SK-N-SH (cell line): Measurements from ENCODE around the gene INS. TPM values are rescaled to one million over a fixed set of nuclear protein-coding genes. Genes with fewer than 3 reads are reported as not detected.

Experiments used
- CTCF ChIA-PET: fragments of 300-600, 350-600 bp; formaldehyde crosslinking; extraction: SDS; loops from one replicate; lab custom pipeline; 2021; lab: Yijun Ruan, JAX
- POLR2A ChIA-PET: fragments of 350-600 bp; sonication (Branson Sonifier 250); formaldehyde crosslinking; extraction: SDS; loops from one replicate; lab custom pipeline; 2020; ENCODE audit warnings: antibody characterized with exemption, inconsistent platforms; lab: Yijun Ruan, JAX
- DNase-seq: peaks from one replicate; pipeline ENCODE4 v3.0.0; 2012
- H2AFZ ChIP-seq: fragments of 200-600 bp; sonication (generic); 2 replicates; pipeline ENCODE4 v1.8.1; 2016; ENCODE audit warnings: antibody characterized with exemption, mild to moderate bottlenecking, low read depth
- H3F3A ChIP-seq: fragments of 200-600 bp; sonication (generic); replicated peaks from 2 replicates; pipeline ENCODE3; 2016; ENCODE audit warnings: antibody characterized with exemption, mild to moderate bottlenecking; ENCODE audit not compliant: insufficient read depth
- H3K27ac ChIP-seq, 2 experiments: fragments of 200-500 bp in 1 of 2; fragments of 200-600 bp in 1 of 2; sonication (Bioruptor generic) in 1 of 2; sonication (generic), shearing (Covaris generic) in 1 of 2; 2 replicates each; pipeline versions ENCODE4 v1.5.1 to v1.6.1; 2014 to 2016; ENCODE audit warnings: low read depth in 2 of 2, inconsistent platforms in 1 of 2, low read length in 1 of 2, mild to moderate bottlenecking in 1 of 2, mixed read lengths in 1 of 2
- H3K27me3 ChIP-seq: fragments of 200-600 bp; sonication (generic), shearing (Covaris generic); 2 replicates; pipeline ENCODE4 v1.6.1; 2016; ENCODE audit warnings: mixed run types; ENCODE audit not compliant: insufficient read depth
- H3K36me3 ChIP-seq, 2 experiments: fragments of 200-500 bp in 1 of 2; fragments of 200-600 bp in 1 of 2; sonication (Bioruptor generic) in 1 of 2; sonication (generic) in 1 of 2; replicated peaks in 1 of 2; 2 replicates each; pipeline versions ENCODE3 to v1.5.1; 2014 to 2016; ENCODE audit warnings: low read length in 1 of 2, mild to moderate bottlenecking in 1 of 2; ENCODE audit not compliant: insufficient read depth in 2 of 2, control insufficient read depth in 1 of 2
- H3K4me1 ChIP-seq, 2 experiments: fragments of 200-500 bp in 1 of 2; fragments of 200-600 bp in 1 of 2; sonication (Bioruptor generic) in 1 of 2; sonication (generic), shearing (Covaris generic) in 1 of 2; 2 replicates each; pipeline versions ENCODE4 v1.5.1 to v1.6.1; 2014 to 2016; ENCODE audit warnings: low read depth in 1 of 2, low read length in 1 of 2, mixed run types in 1 of 2; ENCODE audit not compliant: insufficient read depth in 2 of 2, control insufficient read depth in 1 of 2
- H3K4me2 ChIP-seq: fragments of 200-600 bp; sonication (generic), shearing (Covaris generic); 2 replicates; pipeline ENCODE4 v1.6.1; 2017; ENCODE audit warnings: mixed run types
- H3K4me3 ChIP-seq, 2 experiments: fragments of 200-500 bp in 1 of 2; fragments of 200-600 bp in 1 of 2; sonication (Bioruptor generic) in 1 of 2; sonication (generic), shearing (Covaris generic) in 1 of 2; 2 replicates each; pipeline versions ENCODE4 v1.5.1 to v1.8.1; 2014 to 2016; ENCODE audit warnings: low read depth in 2 of 2, inconsistent platforms in 1 of 2, low read length in 1 of 2, mild to moderate bottlenecking in 1 of 2, mixed read lengths in 1 of 2, moderate library complexity in 1 of 2
- H3K79me2 ChIP-seq: fragments of 200-600 bp; sonication (generic); 2 replicates; pipeline ENCODE4 v1.8.1; 2017; ENCODE audit warnings: mild to moderate bottlenecking; ENCODE audit not compliant: insufficient read depth
- H3K9ac ChIP-seq: fragments of 200-600 bp; sonication (generic); 2 replicates; pipeline ENCODE4 v1.6.1; 2017; ENCODE audit warnings: mixed run types
- H3K9me2 ChIP-seq: fragments of 200-600 bp; sonication (generic); 2 replicates; pipeline ENCODE4 v1.6.1; 2017; ENCODE audit warnings: mixed run types
- H3K9me3 ChIP-seq: fragments of 200-600 bp; sonication (generic); 2 replicates; pipeline ENCODE4 v1.6.1; 2017; ENCODE audit warnings: mixed run types, mild to moderate bottlenecking, moderate library complexity
- H4K20me1 ChIP-seq: fragments of 200-600 bp; sonication (generic); 2 replicates; pipeline ENCODE4 v1.6.1; 2017; ENCODE audit warnings: mild to moderate bottlenecking, mixed run types; ENCODE audit not compliant: insufficient read depth
- EZH2phosphoT487 ChIP-seq: fragments of 200-600 bp; sonication (generic); IDR thresholded peaks from 2 replicates; pipeline ENCODE4 v1.6.1; 2017; ENCODE audit warnings: low read depth, mixed run types, mild to moderate bottlenecking, antibody characterized with exemption, moderate library complexity, borderline replicate concordance
- FOXM1 ChIP-seq: IDR thresholded peaks from 2 replicates; pipeline ENCODE4 v1.4.0; 2012; ENCODE audit warnings: low read depth, mild to moderate bottlenecking
- GATA2 ChIP-seq: sonication (generic); formaldehyde crosslinking; IDR thresholded peaks from 2 replicates; pipeline ENCODE4 v1.5.0; 2020; ENCODE audit warnings: mild to moderate bottlenecking, missing genetic modification reagents
- MEF2A ChIP-seq: IDR thresholded peaks from 2 replicates; pipeline ENCODE4 v1.4.0; 2012; ENCODE audit warnings: low read depth, borderline replicate concordance
- MXI1 ChIP-seq: IDR thresholded peaks from 2 replicates; pipeline ENCODE4 v1.6.1; 2012; ENCODE audit warnings: mild to moderate bottlenecking, low read depth, low read length, improper control_type of control experiment
- POLR2AphosphoS5 ChIP-seq: IDR thresholded peaks from 2 replicates; pipeline ENCODE4 v1.6.1; 2012; ENCODE audit warnings: low read depth, low read length
- RCOR1 ChIP-seq: fragments of 150-350 bp; IDR thresholded peaks from 2 replicates; pipeline ENCODE4 v1.6.1; 2017; ENCODE audit warnings: antibody characterized with exemption, low read length
- SMC3 ChIP-seq: IDR thresholded peaks from 2 replicates; pipeline ENCODE4 v1.6.1; 2012; ENCODE audit warnings: low read depth, low read length, improper control_type of control experiment
- TAF1 ChIP-seq: IDR thresholded peaks from 2 replicates; pipeline ENCODE4 v1.6.1; 2012; ENCODE audit warnings: low read depth, mild to moderate bottlenecking, low read length, moderate library complexity, borderline replicate concordance
- TCF12 ChIP-seq: IDR thresholded peaks from 2 replicates; pipeline ENCODE4 v1.4.0; 2012
- YY1 ChIP-seq: IDR thresholded peaks from 2 replicates; pipeline ENCODE4 v1.4.0; 2012; ENCODE audit warnings: low read depth, mild to moderate bottlenecking
- WGBS: methylation state at CpG from one replicate; pipeline ENCODE4 v1.1.6; 2017; ENCODE audit warnings: low lambda C conversion rate; 5-methylcytosine and 5-hydroxymethylcytosine counted together
- polyA plus RNA-seq, 3 experiments: library from polyadenylated mRNA; depleted of rRNA; stranded (reverse); fragments of >200 nt; gene quantifications; 2 replicates each; pipeline ENCODE4 v1.2.3, GENCODE V29; 2012
- TF ChIP-seq, protein P1 (sequence below): fragments of 150-350 bp; IDR thresholded peaks from 2 replicates; pipeline ENCODE4 v1.6.1; 2016; ENCODE audit warnings: mild to moderate bottlenecking, low read depth, low read length
- TF ChIP-seq, protein P2 (sequence below): IDR thresholded peaks from 2 replicates; pipeline ENCODE4 v1.4.0; 2012; ENCODE audit warnings: low read depth, borderline replicate concordance
- TF ChIP-seq, protein P3 (sequence below): IDR thresholded peaks from 2 replicates; pipeline ENCODE4; 2012
- TF ChIP-seq, protein P4 (sequence below): IDR thresholded peaks from 2 replicates; pipeline ENCODE4 v1.4.0; 2012; ENCODE audit warnings: low read depth, borderline replicate concordance

Gene INS
- polyA plus RNA-seq, 1 of the 3 experiments (the other 2 are of a cell fraction): not detected

DNA sequence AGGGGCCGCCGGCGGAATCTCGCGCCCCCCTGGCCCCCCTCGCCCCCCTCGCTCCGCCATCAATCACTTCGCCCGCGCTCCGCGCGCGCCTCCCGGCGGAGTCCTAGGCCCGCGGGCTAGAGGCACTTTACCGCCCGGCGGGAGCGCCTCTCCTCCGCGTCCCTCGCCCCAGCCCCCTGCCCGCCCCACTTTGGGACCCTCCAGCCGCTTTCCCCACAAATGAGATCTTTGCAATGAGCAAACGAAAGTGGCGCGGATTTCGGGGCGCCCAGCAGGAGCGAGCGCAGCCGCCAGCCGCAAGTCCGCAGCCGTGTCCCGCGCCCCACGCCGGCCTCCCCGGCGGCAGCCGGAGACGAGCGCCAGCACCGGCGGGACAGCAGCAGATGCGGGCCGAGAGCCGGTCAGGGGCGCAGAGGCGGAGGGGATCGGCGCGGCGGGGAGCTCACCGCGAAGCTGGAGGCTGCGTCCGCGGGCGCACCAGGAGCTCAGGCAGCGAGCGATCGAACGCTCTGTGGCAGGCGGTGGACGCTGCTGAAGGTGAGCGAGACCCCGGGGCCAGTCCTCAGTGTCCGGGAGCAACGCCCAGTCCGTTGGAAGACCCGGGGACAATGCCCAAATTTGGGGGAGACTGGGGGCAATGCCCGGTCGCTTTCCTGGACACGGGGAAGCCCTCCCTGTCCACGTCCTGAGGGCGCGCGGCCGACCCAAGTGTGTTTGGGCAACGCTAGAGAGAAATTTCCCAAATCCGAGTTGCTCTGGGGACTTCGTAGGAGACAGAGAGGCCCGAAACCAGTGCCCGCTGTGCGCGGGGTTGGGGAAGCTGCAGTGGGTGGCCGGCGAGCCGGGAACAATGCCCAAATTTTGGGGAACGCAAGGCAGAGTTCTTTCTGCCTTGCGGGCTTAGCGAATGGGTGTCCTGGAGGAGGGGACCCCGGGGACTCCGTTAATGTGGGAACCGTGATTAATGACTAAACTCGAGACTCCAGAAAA is 20.3 kb downstream of the INS start:
- no peak overlapping the region for H3K9ac ChIP-seq
- no peak for TF ChIP-seq RCOR1
- no peak for TF ChIP-seq FOXM1
- TF ChIP-seq, protein P1, sequence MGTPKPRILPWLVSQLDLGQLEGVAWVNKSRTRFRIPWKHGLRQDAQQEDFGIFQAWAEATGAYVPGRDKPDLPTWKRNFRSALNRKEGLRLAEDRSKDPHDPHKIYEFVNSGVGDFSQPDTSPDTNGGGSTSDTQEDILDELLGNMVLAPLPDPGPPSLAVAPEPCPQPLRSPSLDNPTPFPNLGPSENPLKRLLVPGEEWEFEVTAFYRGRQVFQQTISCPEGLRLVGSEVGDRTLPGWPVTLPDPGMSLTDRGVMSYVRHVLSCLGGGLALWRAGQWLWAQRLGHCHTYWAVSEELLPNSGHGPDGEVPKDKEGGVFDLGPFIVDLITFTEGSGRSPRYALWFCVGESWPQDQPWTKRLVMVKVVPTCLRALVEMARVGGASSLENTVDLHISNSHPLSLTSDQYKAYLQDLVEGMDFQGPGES: no peak
- TF ChIP-seq SMC3: no peak
- no peak for TF ChIP-seq TCF12
- TF ChIP-seq GATA2 (CRISPR knock-in tag): no peak
- no peak for TF ChIP-seq POLR2AphosphoS5
- no peak for TF ChIP-seq MXI1
- no peak for TF ChIP-seq MEF2A
- TF ChIP-seq, protein P2, sequence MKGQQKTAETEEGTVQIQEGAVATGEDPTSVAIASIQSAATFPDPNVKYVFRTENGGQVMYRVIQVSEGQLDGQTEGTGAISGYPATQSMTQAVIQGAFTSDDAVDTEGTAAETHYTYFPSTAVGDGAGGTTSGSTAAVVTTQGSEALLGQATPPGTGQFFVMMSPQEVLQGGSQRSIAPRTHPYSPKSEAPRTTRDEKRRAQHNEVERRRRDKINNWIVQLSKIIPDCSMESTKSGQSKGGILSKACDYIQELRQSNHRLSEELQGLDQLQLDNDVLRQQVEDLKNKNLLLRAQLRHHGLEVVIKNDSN: no peak
- no peak for TF ChIP-seq EZH2phosphoT487
- TF ChIP-seq, protein P3, sequence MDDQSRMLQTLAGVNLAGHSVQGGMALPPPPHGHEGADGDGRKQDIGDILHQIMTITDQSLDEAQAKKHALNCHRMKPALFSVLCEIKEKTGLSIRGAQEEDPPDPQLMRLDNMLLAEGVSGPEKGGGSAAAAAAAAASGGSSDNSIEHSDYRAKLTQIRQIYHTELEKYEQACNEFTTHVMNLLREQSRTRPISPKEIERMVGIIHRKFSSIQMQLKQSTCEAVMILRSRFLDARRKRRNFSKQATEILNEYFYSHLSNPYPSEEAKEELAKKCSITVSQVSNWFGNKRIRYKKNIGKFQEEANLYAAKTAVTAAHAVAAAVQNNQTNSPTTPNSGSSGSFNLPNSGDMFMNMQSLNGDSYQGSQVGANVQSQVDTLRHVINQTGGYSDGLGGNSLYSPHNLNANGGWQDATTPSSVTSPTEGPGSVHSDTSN: no peak
- TF ChIP-seq YY1: no peak
- TF ChIP-seq TAF1: no peak
- TF ChIP-seq, protein P4, sequence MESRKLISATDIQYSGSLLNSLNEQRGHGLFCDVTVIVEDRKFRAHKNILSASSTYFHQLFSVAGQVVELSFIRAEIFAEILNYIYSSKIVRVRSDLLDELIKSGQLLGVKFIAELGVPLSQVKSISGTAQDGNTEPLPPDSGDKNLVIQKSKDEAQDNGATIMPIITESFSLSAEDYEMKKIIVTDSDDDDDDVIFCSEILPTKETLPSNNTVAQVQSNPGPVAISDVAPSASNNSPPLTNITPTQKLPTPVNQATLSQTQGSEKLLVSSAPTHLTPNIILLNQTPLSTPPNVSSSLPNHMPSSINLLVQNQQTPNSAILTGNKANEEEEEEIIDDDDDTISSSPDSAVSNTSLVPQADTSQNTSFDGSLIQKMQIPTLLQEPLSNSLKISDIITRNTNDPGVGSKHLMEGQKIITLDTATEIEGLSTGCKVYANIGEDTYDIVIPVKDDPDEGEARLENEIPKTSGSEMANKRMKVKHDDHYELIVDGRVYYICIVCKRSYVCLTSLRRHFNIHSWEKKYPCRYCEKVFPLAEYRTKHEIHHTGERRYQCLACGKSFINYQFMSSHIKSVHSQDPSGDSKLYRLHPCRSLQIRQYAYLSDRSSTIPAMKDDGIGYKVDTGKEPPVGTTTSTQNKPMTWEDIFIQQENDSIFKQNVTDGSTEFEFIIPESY: no peak
- H3F3A ChIP-seq: peaks cover 8% of the 10 kb centered on the region
- 12% methylated on average over 29 of the region's 102 CpGs for WGBS
- peaks cover 59% of the 10 kb centered on the region for H3K27me3 ChIP-seq
- H4K20me1 ChIP-seq: no peaks in the 10 kb centered on the region
- no peaks in the 10 kb centered on the region for H3K79me2 ChIP-seq
- no peak overlapping the region for H3K4me2 ChIP-seq
- H3K4me1 ChIP-seq: no peaks in the 10 kb centered on the region; a peak in 1 of 4 replicates
- H3K27ac ChIP-seq: no peak overlapping the region; a peak in 1 of 4 replicates
- H3K36me3 ChIP-seq: no peaks in the 10 kb centered on the region
- H2AFZ ChIP-seq: no peak overlapping the region
- POLR2A ChIA-PET: interaction anchor here (1.0 to 1.7 kb wide), 6 partner anchors 41 to 193 kb away, joined by 3 to 5 read pairs (median 4); no protein-coding TSS in a partner anchor
- H3K9me2 ChIP-seq: no peaks in the 10 kb centered on the region
- DNase-seq: no peak
- CTCF ChIA-PET: interaction anchor here (0.6 to 25.3 kb wide), 18 partner anchors 7 to 488 kb away, joined by 3 to 1098 read pairs (median 4); partner anchors contain the start of genes SYT8 and TNNI2
- H3K4me3 ChIP-seq: peak overlapping the region in 1 of 2 experiments; percentile 34; a peak in 1 of 4 replicates
- no peaks in the 10 kb centered on the region for H3K9me3 ChIP-seq
